ENCODE data around the gene PDE11A.

Gene PDE11A

DNA sequence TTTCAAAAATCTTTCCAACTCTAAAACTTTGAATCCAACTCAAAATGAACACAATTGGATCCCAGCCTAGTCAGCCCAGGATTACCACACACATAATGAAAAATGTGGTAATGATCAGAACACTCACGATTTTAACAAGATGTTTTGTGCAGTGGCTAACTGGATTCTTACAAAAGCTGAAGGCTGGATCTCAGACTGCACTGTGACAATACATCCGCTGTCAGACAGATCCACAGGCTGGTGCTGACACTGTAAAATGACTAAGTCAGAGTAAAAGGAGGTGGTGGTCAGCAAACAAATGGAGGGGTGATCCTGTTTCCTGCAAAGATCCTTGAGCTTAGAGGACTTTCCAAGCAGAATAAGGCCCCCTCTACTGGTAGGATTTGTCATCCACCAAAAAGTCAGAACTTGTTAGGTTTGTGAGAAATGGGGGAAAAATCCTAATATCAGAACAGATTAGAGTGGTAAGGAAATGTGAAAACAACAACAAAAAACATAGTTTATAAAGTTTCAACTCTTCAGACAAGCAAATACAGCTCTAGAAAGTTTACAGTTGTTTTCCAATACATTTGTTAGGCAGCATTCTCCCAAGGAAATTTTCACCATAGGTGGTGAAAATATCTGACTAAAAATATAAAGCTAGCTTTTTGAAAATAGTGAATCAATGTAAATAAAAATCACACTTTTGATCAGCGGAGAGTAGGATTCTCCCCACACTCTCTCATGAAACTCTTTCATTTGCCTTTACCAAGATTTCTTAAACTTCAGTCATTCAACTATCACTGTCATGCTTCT is 468.1 kb downstream of the PDE11A start:
- peak; percentile 90 for TF ChIP-seq CTCF (conservative IDR thresholded peaks at IDR 0.05; ENCODE audit: control insufficient read depth, insufficient read depth, low read depth, low read length)
- no peak overlapping the region for H3K4me3 ChIP-seq (ENCODE audit: control insufficient read depth, low read depth, low read length)
- DNase-seq (ENCODE audit: low read depth), result peak; percentile 84

DNA sequence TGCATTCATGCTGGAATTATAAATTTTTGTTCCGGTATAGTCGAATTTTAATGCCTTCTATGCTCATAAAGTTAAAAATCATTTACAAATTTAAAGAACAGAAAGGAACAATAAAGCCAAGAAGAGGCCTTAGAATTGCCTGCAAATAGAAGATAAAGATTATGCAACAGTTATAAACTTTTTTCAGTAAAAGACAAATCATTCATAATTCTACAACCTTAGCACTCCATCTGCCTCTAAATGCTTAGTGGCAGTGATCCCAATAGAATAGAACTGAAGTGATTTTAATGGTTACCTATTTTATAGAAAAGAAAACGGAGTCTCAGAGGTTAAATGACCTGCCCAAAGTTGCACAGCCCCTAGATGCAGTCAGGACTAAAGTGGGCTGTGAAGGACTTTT is 468.8 kb downstream of the PDE11A start:
- DNase-seq (ENCODE audit: low read depth), result no peak
- TF ChIP-seq CTCF (conservative IDR thresholded peaks at IDR 0.05; ENCODE audit: control insufficient read depth, insufficient read depth, low read depth, low read length), result no peak
- H3K4me3 ChIP-seq (ENCODE audit: control insufficient read depth, low read depth, low read length), result no peak overlapping the region

- no peak overlapping the region for H3K4me3 ChIP-seq (ENCODE audit: control insufficient read depth, low read depth, low read length)
- no peak for TF ChIP-seq CTCF (conservative IDR thresholded peaks at IDR 0.05; ENCODE audit: control insufficient read depth, insufficient read depth, low read depth, low read length)
- no peak for DNase-seq (ENCODE audit: low read depth)
These were observed 469.4 kb downstream of the PDE11A start for GRCh38 chr2:177603181-177603580.

GRCh38 chr2:177602611-177603164 is 469.9 kb downstream of the PDE11A start:
- no peak for TF ChIP-seq CTCF (conservative IDR thresholded peaks at IDR 0.05; ENCODE audit: control insufficient read depth, insufficient read depth, low read depth, low read length)
- DNase-seq (ENCODE audit: low read depth), result no peak
- no peak overlapping the region for H3K4me3 ChIP-seq (ENCODE audit: control insufficient read depth, low read depth, low read length)

DNA sequence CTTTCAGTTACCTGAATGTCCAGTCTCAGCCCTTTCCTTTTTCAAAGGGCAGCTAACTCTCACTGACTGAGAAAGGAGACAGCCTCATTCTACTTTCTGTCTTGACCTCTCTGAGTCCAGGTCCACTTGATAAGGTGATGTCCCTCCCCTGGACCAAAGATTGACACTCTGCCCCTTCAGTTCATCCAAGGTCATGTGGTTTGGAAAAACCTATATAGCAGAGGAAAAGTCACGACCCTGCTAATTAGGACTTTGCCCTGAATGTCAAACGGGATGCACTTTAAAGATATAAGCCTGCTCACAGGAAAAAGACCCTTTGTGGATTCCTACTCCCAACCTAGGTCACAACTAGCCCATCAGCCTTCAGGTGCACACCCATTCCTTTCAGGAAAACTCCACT is 471.7 kb downstream of the PDE11A start:
- TF ChIP-seq CTCF (conservative IDR thresholded peaks at IDR 0.05; ENCODE audit: control insufficient read depth, insufficient read depth, low read depth, low read length), result no peak
- no peak overlapping the region for H3K4me3 ChIP-seq (ENCODE audit: control insufficient read depth, low read depth, low read length)
- no peak for DNase-seq (ENCODE audit: low read depth)

GRCh38 chr2:177599956-177600355 is 472.6 kb downstream of the PDE11A start:
- no peak for TF ChIP-seq CTCF (conservative IDR thresholded peaks at IDR 0.05; ENCODE audit: control insufficient read depth, insufficient read depth, low read depth, low read length)
- no peak overlapping the region for H3K4me3 ChIP-seq (ENCODE audit: control insufficient read depth, low read depth, low read length)
- no peak for DNase-seq (ENCODE audit: low read depth)

Data from fibroblast of mammary gland (primary cell).